ENCODE results near the gene PDE1A.

DNA sequence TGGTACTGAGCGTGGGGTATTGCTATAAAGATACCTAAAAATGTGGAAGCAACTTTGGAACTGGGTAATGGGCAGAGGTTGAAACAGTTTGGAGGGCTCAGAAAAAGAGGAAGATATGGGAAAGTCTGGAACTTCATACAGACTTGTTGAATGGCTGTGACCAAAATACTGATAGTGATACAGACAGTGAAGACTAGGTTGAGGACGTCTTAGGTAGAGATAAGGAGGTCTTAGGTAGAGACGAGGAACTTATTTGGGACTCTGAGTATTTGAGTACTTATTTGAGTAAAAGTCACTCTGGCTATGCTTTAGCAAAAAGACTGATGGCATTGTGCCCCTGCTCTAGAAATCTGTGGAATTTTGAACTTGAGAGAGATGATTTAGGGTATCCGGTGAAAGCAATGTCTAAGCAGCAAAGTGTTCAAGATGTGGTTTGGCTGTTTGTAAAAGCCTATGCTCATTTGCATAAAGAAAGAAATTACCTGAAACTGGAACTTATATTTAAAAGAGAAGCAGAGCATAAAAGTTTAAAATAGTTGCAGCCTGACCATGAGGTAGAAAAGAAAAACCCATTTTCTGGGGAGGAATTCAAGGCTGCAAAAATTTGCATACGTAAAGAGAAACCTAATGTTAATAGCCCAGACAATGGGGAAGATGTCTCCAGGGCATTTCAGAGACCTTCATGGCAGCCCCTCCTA lies 219.6 kb downstream of the PDE1A start:
- TF ChIP-seq EP300 (IDR thresholded peaks at IDR 0.05) (no peak), POLR2AphosphoS5 (IDR thresholded peaks at IDR 0.05) (no peak), POLR2A (IDR thresholded peaks at IDR 0.05) (no peak)
- TF ChIP-seq, protein P1, sequence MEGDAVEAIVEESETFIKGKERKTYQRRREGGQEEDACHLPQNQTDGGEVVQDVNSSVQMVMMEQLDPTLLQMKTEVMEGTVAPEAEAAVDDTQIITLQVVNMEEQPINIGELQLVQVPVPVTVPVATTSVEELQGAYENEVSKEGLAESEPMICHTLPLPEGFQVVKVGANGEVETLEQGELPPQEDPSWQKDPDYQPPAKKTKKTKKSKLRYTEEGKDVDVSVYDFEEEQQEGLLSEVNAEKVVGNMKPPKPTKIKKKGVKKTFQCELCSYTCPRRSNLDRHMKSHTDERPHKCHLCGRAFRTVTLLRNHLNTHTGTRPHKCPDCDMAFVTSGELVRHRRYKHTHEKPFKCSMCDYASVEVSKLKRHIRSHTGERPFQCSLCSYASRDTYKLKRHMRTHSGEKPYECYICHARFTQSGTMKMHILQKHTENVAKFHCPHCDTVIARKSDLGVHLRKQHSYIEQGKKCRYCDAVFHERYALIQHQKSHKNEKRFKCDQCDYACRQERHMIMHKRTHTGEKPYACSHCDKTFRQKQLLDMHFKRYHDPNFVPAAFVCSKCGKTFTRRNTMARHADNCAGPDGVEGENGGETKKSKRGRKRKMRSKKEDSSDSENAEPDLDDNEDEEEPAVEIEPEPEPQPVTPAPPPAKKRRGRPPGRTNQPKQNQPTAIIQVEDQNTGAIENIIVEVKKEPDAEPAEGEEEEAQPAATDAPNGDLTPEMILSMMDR (IDR thresholded peaks at IDR 0.05), result no peak

Measured in stomach (tissue), 4 donors.